GM12878 (cell line): Measurements from ENCODE around the gene PEF1.

Source experiments
- EP300 ChIP-seq, 2 experiments: fragments of 150-350 bp in 1 of 2; IDR thresholded peaks; 2 replicates each; pipeline ENCODE4 v1.6.1; 2011 to 2012; ENCODE audit warnings: low read depth in 2 of 2, low read length in 2 of 2, borderline replicate concordance in 1 of 2, improper control_type of control experiment in 1 of 2, inconsistent platforms in 1 of 2; ENCODE audit not compliant: control insufficient read depth in 1 of 2
- POLR2A ChIP-seq: IDR thresholded peaks from 2 replicates; pipeline ENCODE4 v1.6.1; 2011; ENCODE audit warnings: low read depth, mild to moderate bottlenecking, low read length
- SUZ12 ChIP-seq: fragments of 200-600 bp; sonication (generic); IDR thresholded peaks from one replicate; pipeline ENCODE4 v1.6.1; 2018; ENCODE audit warnings: antibody characterized with exemption, mild to moderate bottlenecking; ENCODE audit not compliant: unreplicated experiment
- TCF12 ChIP-seq: IDR thresholded peaks from 2 replicates; pipeline ENCODE4 v1.6.1; 2011; ENCODE audit warnings: low read depth, mild to moderate bottlenecking, low read length
- ZNF274 ChIP-seq: IDR thresholded peaks from one replicate; pipeline ENCODE4 v1.8.0; 2011; ENCODE audit not compliant: insufficient read length, insufficient read depth
- TF ChIP-seq, protein P1 (sequence below), 3 experiments: IDR thresholded peaks in 2 of 3; conservative IDR thresholded peaks in 1 of 3; 2 replicates each; pipeline ENCODE4 v1.5.1; 2011; ENCODE audit warnings: low read depth in 3 of 3, low read length in 3 of 3, mild to moderate bottlenecking in 3 of 3, control low read depth in 2 of 3, moderate library complexity in 2 of 3, inconsistent platforms in 1 of 3, mixed read lengths in 1 of 3; ENCODE audit not compliant: control insufficient read depth in 2 of 3, insufficient read depth in 1 of 3; ENCODE audit errors: extremely low read depth in 1 of 3

DNA sequence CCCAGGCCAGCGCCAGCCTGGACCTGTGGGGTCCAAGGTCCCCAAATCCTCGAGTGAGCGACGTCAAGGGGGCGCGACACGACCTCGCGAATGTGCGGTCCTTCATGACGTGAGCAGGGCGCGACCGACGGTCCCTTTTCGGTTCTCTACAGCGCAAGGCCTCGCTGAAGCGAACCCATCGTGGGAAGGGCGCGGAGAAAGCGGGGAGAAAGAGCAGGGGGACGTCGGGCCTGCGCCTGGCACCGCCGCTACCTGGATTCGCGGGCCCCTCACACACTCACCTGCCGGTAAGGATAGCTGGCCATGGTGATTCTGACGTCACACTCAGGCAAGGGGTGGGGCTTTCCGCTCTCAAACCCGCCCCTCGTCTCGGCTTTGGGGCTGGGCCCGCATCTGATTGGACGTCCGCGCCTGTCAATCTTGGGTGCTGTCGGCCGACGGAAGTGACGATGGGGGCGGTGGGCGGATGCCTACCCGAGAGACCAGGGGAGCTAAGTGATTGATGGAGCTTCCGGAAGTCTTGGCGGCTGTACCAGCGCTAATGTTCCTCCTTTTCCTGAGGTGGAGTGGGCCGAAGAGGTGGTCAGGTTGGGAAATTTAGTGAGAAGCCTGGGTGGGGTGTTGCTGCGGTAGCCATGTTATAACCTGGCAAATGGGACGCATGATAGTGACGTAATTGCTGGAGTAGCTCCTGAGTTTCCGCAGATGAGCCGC lies at the start of gene PEF1:
- TF ChIP-seq ZNF274 (no peak), EP300 (IDR thresholded peaks at IDR 0.05; ENCODE audit: borderline replicate concordance in 1 of 2, control insufficient read depth in 1 of 2, low read depth in 2 of 2, low read length in 2 of 2) (no peak), SUZ12 (no peak), TCF12 (no peak), POLR2A (peak; percentile 90)
- TF ChIP-seq, protein P1, sequence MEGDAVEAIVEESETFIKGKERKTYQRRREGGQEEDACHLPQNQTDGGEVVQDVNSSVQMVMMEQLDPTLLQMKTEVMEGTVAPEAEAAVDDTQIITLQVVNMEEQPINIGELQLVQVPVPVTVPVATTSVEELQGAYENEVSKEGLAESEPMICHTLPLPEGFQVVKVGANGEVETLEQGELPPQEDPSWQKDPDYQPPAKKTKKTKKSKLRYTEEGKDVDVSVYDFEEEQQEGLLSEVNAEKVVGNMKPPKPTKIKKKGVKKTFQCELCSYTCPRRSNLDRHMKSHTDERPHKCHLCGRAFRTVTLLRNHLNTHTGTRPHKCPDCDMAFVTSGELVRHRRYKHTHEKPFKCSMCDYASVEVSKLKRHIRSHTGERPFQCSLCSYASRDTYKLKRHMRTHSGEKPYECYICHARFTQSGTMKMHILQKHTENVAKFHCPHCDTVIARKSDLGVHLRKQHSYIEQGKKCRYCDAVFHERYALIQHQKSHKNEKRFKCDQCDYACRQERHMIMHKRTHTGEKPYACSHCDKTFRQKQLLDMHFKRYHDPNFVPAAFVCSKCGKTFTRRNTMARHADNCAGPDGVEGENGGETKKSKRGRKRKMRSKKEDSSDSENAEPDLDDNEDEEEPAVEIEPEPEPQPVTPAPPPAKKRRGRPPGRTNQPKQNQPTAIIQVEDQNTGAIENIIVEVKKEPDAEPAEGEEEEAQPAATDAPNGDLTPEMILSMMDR (IDR thresholded peaks at IDR 0.05 in 2 of 3, conservative IDR thresholded peaks at IDR 0.05 in 1 of 3; ENCODE audit: control insufficient read depth in 2 of 3, extremely low read depth in 1 of 3, insufficient read depth in 1 of 3, low read depth in 3 of 3, low read length in 3 of 3): no peak
